HL-60/S4 treated with retinoic acid at 250 ng/mL for 4 days and 3 days (cell line): ENCODE measurements around the gene HOXA13.

Experiments used
- in situ Hi-C: fragments of 300-500 bp; cut with MboI; formaldehyde crosslinking; loops from 2 replicates; pipeline ENCODE4 v1.7.0; 2022; ENCODE audit warnings: low sequenced_read_pairs

Gene HOXA13

DNA sequence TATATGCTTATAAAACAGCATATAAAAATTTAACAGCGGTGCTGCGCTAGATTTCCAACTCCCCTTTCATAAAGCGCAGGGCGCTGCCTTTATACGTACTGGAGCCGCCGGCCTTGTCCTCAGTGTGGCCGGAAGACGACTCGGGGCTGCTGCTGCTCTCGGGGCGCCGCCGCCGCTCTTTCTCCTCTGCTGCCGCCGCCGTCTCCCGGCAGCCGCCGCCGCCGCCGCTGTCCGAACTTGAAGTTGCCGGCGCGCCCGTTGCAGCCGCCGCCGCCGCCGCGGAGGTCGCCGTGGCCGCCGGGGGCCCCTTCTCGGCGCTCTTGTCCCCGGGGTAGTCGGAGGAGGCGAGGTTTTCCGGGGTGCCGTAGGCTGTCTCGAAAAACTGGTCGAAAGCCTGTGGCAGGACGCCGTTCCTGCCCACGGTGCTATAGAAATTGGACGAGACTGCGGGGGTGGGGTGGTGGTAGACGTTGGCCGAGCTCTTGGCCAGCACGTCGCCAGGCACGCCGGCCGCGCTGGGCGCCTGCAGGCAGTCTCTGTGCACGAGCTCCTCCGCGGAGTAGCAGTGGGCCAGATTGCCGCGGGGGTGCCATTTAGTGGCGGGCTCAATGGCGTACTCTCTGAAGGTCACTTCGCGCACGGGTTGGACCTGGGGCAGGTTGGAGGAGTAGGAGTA lies 15.4 kb downstream of the HOXA13 start:
- in situ Hi-C loops = loop anchor here (25.0 kb wide), 1 partner anchor 1297 kb away; no protein-coding TSS in a partner anchor

DNA sequence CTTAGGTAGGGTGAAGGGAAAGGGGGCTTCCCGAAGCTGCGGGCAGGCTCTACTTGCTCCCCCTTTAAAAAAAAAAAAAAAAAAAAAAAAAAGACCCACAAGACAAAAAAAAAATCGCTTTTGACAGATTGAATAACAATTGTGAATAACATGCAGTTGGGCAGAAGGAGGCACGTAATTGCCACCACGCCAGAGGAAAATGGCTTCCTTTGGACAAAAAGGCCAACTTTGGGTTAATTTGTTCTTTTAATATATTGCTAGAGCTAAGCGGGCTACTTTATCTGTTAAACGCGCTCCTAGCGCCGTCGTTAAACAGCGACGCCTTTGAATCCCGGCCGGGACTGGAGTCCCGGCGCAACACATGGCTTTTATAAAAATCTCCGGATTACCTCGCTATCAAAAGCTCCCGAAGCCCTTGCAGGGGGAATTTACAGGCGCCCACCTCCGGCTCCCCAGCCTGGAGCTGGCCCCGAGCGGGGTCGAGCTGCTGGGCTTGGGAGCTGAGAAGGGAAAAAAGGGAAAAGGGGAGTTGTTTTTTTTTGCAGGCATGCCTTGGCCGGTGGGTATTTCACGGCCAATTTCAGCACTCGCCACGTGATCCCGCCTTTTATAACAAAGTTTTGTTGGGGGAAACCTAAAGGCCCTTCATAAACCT lies 16.1 kb downstream of the HOXA13 start:
- in situ Hi-C loops = loop anchor here (25.0 kb wide), 1 partner anchor 1297 kb away; no protein-coding TSS in a partner anchor

DNA sequence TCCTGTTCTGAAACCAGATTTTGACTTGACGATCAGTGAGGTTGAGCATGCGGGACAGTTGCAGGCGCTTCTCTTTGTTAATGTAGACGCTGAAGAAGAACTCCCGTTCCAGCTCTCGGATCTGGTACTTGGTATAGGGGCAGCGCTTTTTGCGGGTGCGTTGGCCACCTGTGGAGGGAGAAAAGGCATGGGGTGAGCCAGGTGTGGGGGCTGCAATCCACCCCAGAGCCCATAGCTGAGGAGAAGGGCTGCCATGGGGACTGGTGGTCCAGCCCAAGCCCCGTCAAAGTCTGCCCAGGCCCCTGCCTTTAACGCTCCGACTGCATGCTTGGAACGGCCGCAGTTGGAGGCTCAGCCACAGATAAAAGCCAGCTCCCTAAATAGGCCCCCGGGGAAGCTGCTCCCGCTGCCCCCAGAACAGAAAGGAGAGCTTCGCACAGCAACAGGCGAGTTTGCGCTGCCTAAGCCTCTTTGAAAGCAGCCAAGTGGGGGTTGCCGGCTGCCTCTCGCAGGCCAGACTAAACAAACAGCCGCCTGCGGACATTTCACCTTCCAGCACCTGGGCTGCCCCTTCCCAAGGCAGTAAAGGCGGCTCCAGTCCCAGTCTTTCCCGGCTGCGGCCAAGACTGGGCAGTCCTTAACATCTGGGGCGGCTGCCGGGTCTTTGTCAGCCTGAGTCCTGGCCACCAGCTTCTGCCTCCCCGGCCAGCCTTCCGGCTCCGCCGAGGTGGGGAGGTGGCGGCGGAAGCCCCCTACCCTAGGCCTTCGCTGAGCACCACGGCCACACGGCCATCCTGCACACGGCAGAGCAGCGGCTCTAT lies 16.8 kb downstream of the HOXA13 start:
- in situ Hi-C loops = loop anchor here (25.0 kb wide), 1 partner anchor 1296 kb away; no protein-coding TSS in a partner anchor

DNA sequence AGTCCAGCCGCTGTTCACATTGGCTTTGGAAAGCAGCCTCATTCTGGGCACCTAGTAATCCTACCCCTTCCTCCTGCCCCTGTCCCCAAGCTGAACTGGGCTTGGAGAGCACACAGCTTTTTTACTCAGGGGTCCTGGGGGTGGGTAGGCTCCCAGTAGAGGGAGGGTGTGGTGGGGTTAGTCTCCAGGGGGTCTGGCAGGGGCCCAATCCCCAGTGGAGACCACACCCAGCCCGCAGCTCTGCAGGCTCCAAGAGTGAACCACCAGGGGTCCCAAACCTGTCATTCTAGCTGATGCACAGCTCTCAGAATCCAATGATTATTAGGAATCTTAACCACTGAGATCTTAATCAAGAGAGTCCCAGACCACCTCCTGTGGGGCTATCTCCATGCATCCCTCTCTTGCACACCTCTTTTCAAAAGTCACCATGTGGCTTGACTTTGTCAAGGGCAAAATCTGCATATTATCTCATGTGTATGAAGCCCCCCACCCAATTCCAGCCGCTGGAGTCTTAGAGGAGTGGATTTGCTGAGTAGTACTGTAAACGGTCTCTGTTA lies 17.5 kb downstream of the HOXA13 start:
- in situ Hi-C loops = loop anchor here (25.0 kb wide), 1 partner anchor 1295 kb away; no protein-coding TSS in a partner anchor

DNA sequence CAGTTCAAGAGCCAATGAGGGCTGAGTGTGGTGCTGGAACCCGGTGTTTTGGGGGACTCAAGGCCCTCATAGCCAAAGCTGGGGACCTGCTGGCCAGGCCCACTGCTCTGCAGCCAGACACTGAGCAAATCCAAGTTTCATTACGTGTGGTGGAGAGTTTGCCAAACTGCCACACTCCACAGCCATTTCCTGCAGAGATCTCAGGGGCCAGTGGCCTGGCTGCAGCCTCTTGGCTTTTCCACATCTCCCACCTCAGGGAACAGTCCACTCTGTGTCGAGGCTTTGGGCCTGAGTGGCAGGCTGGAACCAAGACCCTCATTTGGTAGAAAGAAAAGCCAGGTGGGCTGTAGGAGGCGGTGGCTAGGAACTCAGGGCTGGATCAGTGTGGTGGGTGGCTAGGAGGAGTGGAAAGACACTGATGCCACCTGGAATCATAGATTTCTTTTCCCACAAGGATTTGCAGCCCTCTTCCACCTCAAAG lies 18.1 kb downstream of the HOXA13 start:
- in situ Hi-C loops = loop anchor here (25.0 kb wide), 1 partner anchor 1295 kb away; no protein-coding TSS in a partner anchor

DNA sequence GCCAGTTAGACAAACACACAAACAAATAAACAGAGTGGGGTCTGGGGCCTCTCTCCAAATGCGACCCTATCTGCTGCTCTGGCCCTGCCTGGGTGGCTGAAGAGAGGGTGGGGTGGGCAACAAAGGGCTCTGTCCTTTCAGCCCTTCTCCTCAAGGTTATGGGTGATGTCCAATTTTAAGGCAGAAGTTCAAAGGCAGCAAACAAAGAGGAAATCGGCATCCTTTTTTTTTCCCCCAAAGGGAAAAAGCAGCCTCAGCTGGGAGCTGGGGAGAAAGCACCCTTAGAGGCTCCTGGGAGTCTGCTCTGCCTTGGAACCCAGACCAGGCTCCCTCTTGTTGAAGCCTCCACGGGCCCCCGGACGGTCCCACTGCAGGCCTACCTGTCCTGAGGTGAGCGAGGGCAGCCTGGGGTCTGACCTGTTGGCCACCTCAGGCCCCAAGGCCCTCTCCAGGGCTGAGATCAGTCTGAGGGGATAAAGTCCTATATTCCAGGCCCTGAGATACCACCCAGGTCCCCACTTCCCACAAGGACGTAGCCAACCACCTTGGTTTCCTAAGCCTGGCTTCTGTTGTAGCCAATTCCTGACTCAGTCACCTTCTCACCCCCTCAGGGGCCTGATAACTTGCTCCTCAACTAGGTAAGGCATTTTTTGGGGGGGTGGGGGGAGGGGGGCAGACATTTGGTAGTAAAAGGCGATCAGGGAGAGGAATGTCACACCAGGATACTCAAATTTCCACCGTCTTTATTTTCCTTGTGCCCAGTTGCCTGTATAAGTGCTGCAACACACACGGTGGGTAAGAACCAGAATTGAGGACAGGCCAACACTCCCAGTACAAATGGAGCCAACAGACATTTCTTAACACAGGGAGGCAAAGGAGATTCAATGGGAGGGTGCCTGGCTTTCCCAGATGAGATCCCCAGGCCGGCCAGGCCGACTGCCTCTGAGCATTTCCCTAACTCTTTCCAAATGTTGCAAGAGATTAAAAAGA lies 19.2 kb downstream of the HOXA13 start:
- in situ Hi-C loops = loop anchor here (25.0 kb wide), 1 partner anchor 1293 kb away; no protein-coding TSS in a partner anchor

DNA sequence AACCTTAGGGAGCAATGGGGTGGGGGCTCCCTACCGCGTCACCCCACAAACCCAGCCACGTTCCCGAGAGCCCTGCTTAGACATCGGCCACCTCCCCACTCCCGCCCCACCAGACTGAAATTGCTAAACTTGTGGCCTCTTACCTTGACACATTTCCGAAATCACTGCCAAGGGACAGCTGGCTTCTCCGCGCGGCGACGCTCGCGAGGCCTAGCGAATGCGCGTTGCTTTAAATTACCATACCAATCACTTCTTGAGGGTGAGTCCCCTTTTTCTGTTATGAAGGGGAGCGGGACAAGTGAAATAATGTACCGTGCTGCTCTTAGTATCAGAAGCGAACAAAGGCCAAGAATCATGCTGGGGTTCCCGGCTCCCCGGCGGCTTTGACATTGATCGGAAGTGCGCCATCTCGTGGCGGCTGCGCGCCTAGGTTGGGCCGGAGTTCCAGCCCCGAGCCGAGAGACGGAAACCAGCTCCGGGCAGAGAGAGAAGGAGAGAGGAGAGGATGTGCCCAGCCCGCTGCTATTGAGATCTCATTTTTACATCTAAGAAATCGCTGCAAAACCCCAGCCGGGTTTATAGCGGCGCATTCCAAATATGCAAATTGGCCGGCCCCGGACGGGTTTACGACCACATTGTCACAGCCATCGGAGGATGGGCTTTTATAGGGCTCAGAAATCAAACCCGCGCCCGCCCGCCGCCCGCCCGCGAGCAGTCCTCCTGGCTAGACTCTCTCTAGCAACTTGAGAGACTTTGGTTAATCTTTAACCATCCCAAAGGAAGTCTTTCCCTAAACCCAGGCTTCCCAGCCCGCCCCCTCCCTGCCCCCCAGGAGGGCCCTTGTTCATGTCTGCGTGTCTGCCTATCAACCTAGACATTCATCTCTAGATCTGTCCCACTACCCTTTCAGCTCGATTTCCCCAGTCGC lies 20.1 kb downstream of the HOXA13 start:
- in situ Hi-C loops = loop anchor here (25.0 kb wide), 1 partner anchor 1292 kb away; no protein-coding TSS in a partner anchor

DNA sequence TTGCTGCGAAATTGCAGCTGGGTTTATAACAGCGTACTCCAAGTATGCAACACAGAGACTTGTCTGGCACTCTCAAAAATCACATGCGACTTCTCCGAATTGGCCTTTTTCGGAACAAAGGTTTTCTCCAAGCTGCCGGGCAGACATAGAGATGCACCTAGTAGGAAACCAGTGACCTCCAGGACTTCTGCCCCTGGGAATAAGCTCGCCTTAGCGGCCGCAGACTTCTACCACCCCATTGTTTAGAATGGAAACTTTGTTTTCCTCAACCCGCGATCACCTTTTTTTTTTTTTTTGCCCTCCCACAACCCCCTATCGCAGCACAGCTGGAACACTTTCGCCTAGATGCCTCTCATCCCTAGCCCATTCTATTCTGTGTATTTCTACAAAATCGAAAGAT lies 20.9 kb downstream of the HOXA13 start:
- in situ Hi-C loops = loop anchor here (25.0 kb wide), 1 partner anchor 1292 kb away; no protein-coding TSS in a partner anchor

DNA sequence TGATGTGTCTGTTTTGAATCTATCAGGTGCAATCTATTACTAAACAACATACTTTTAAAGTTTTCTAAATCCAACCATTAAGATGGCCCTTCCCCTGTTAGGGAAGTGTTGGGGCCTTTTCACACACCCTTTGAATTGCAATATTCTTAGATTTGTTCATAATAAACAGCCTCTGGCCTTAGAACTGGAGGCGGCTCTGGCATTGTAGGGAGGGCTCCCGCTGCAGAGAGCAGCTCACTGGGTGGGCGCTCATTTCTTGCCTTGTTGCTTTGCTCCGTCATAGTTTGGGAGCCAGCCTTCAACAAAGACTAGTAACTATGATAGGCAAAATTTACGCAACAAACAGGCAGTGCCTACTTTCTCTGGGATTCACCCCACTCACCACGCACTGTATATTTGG lies 21.5 kb downstream of the HOXA13 start:
- in situ Hi-C loops = loop anchor here (25.0 kb wide), 1 partner anchor 1291 kb away; no protein-coding TSS in a partner anchor

DNA sequence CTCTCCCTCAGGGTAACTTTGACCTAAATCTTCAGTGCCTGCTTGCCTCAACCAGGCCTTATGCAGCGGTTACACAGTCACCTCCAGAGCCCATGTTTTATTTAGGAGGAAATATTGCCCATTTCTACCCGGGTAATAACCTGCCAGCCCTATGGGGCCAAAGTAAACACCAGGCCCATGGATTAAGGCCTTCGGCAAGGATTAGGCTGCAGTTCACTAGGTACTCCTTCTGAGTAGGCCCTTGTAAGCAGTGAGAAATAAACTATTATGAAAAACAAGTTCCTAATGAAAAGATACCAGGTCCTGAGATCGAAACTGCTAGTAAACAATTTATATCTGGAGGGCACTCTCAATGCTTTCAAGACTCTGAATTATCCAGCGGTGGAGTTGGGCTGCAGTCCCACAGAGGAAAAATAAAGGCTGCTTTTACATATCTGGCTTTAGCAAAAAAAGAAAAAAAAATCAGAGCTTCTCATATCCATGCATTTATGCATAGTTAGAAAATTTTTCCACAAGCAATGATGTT lies 22.0 kb downstream of the HOXA13 start:
- in situ Hi-C loops = loop anchor here (25.0 kb wide), 1 partner anchor 1291 kb away; no protein-coding TSS in a partner anchor

DNA sequence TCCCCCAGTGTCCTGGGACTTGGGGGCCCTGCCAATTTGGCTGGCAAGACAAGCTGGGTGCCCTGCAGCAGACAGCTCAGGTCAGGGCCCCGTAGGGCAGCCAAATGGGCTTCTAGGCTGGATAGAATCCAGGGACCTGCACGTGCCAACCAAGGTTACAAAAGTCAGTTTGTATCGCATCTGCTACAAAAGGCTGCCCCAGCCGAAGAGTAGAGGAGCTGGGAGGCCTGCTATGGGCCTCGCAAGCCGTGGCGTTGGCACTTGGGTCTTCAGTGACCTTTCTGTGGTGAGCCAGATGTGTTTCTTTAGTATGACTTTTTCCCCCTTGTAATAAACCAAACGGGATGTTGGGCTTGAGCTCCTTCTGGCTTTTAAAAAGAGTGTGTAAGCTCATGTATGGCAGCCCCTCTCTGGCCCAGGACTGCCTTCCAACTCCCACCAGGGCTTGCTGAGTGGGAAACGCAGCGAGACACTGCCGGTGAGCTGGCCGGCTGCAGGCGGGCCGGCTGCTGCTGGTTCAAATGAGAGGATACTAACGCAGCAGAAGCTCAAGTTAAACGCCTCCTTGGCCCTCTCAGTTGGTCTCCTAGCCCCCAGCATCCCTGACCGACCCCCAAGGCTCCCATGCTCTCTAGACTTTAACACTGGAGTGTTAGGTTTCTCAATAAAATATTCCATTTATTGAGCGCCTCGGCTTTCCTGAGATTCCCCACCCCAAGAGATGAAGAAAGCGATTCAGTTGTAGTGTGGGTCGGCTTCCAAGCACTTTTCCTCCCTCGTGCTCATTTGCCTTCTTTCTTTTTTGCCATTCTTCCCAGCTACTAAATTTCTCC lies 22.7 kb downstream of the HOXA13 start:
- in situ Hi-C loops = loop anchor here (25.0 kb wide), 1 partner anchor 1290 kb away; no protein-coding TSS in a partner anchor

DNA sequence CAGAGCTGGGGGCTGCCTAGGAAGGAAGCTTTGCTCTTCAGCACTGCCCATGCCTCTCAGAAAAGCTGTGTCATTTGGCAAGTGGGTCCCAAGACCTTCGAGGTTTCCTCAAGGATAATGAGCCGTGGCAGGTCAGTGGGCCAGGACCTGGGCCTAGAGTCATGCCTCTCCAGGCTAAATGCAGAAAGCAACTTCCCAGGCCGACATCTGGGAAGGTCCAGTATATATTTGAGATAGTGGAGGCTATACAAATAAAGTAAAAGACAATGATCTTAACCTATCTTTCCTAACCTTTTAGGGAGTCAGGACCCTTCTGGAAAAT lies 23.4 kb downstream of the HOXA13 start:
- in situ Hi-C loops = loop anchor here (25.0 kb wide), 1 partner anchor 1289 kb away; no protein-coding TSS in a partner anchor

DNA sequence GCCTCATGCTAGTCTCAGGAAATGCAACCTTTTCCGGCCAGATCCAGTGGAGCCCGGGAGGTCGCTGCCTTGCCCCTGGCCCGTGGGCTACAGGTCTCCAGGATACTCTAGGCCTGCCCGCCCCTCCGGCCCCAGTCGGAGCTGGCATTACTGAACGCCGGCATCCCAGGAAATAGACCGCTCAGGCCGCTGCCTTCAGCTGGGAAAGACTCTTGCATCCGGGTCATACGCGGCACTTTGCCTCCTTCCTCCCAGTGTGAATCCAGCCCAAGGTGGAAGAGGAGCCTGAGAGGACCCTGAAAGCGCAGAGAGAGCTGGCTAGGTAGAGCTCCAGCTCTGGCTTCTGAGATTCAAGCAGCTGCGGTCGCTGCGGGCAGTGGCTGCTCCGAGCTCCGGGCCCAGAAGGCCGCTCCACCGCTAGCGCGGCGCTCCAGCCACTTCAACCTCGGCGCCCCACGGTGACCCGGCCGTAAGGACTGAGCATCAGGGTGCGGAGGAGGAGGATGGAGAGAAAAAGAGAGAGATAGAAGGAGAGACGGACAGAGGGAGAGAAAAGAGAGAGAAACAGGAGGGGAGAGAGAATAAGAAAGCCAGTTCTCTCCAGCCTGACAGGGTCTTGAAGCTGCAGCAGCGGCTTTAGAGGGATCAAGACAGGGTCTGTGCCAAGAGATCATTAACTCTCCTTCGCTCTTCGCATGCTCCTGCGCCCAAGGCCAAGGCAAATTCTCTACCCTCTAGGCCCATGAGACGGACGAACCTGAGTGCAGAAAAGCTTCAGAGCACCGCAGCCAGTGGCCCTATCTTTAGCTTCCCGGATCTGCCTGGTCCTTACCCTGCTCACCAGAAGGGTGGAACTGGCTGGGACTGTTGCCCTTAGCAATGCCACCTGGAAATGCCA lies 24.0 kb downstream of the HOXA13 start:
- in situ Hi-C loops = loop anchor here (25.0 kb wide), 1 partner anchor 1289 kb away; no protein-coding TSS in a partner anchor

DNA sequence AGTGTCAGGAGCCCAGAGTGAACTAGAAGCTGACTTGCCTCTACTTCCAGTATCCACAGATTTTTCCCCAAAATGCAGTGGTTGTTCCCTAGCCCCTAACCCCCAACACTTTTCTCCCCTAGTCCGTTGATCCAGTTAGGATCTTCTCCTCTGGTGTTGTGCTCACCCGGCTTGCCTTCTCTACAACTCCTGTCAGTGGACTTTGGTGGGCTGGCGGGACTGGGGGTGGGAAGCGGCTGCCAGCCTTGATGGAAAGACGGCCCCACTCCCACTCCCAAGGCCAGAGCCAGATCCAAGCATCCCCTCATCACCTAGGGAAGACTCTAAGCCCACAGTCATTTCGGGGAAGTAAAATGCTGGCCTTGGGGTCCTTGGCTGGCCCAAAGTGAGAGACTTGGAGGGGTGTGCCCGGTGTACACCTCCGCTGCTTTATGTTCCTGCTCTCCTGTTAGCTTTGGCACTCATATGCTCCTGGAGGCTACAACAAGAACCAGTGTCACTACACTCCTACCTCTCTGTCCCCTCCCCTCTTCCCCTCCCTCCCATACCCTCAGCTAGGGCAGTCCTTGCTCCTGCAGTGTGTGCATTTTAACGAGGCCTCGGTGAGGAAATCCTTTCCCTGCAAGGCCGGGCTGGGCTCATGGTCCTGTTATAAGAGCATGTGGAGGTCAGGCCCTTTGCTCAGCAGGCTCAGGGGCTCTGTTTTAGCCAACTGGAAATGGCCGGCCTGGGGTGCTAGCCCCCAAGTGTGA lies 24.8 kb downstream of the HOXA13 start:
- in situ Hi-C loops = loop anchor here (25.0 kb wide), 1 partner anchor 1288 kb away; no protein-coding TSS in a partner anchor
